Osteoblast (primary cell): Measurements from ENCODE around the gene PRKAR1B. TPM values are rescaled to one million over a fixed set of nuclear protein-coding genes. Genes with fewer than 3 reads are reported as not detected.
"Not testable (repeated sequence)": the region's sequence is repeated elsewhere in the genome, so short reads cannot be mapped to it uniquely, and the experiment has no call there.

ENCODE experiments used
- DNase-seq: peaks from one replicate; pipeline ENCODE4 v3.0.0; 2011; ENCODE audit warnings: low spot score, mixed read lengths; ENCODE audit not compliant: insufficient read length; ENCODE audit errors: missing footprints
- H2AFZ ChIP-seq: 2 replicates; pipeline ENCODE4 v1.6.0; 2011; ENCODE audit warnings: mild to moderate bottlenecking, low read length
- H3K27ac ChIP-seq: 2 replicates; pipeline ENCODE4 v1.5.1; 2011; ENCODE audit warnings: mild to moderate bottlenecking, low read depth, low read length, moderate library complexity
- H3K27me3 ChIP-seq: 2 replicates; pipeline ENCODE4 v1.6.0; 2012; ENCODE audit warnings: mild to moderate bottlenecking, control low read depth, inconsistent platforms, low read length, moderate library complexity; ENCODE audit not compliant: insufficient read depth
- H3K36me3 ChIP-seq: 2 replicates; pipeline ENCODE4 v1.5.1; 2011; ENCODE audit warnings: mild to moderate bottlenecking, low read length, control low read depth, moderate library complexity; ENCODE audit not compliant: insufficient read depth
- H3K4me1 ChIP-seq: 2 replicates; pipeline ENCODE4 v1.5.1; 2011; ENCODE audit warnings: mild to moderate bottlenecking, low read length, control low read depth, moderate library complexity; ENCODE audit not compliant: insufficient read depth
- H3K4me2 ChIP-seq: 2 replicates; pipeline ENCODE4 v1.6.0; 2011; ENCODE audit warnings: mild to moderate bottlenecking, low read length; ENCODE audit not compliant: insufficient read depth
- H3K4me3 ChIP-seq: fragments of 200-600 bp; sonication (generic); 3 replicates; pipeline ENCODE4 v1.5.1; 2012; ENCODE audit warnings: mild to moderate bottlenecking, low read length, inconsistent platforms; ENCODE audit not compliant: insufficient read depth
- H3K79me2 ChIP-seq: 2 replicates; pipeline ENCODE4 v1.6.0; 2012; ENCODE audit warnings: mild to moderate bottlenecking, low read length, control low read depth, inconsistent platforms; ENCODE audit not compliant: insufficient read depth
- H3K9me3 ChIP-seq: 2 replicates; pipeline ENCODE4 v1.5.1; 2011; ENCODE audit warnings: low read depth, low read length, control low read depth
- H4K20me1 ChIP-seq: 2 replicates; pipeline ENCODE4 v1.6.0; 2012; ENCODE audit warnings: mild to moderate bottlenecking, low read length, control low read depth; ENCODE audit not compliant: insufficient read depth
- CTCF ChIP-seq: IDR thresholded peaks from 2 replicates; pipeline ENCODE4 v1.5.1; 2011; ENCODE audit warnings: mild to moderate bottlenecking, low read depth, low read length, moderate library complexity; ENCODE audit errors: extremely low read depth
- total RNA-seq: library from RNA; depleted of rRNA; stranded (reverse); fragments of >200 nt; gene quantifications from 2 replicates; pipeline ENCODE4 v1.2.3, GENCODE V29; 2012

Gene PRKAR1B
- total RNA-seq, 1 donor, result 6.5 TPM

- Histone ChIP-seq H3K36me3 (peaks cover 7% of the 10 kb centered on the region), H3K79me2 (peaks cover 18% of the 10 kb centered on the region), H2AFZ (no peak overlapping the region), H3K9me3 (no peaks in the 10 kb centered on the region), H3K4me2 (no peak overlapping the region), H3K27me3 (no peaks in the 10 kb centered on the region), H3K4me3 (no peak overlapping the region), H3K4me1 (peaks cover 10% of the 10 kb centered on the region), H4K20me1 (peaks cover 20% of the 10 kb centered on the region), H3K27ac (no peak overlapping the region)
- peak; percentile 66 for DNase-seq
- TF ChIP-seq CTCF, result no peak
Observed at GRCh38 chr7:746155-747061, 19.3 kb upstream of the PRKAR1B start.

- Histone ChIP-seq H3K79me2 (peaks cover 18% of the 10 kb centered on the region), H3K9me3 (no peaks in the 10 kb centered on the region), H3K27ac (no peak overlapping the region), H3K4me1 (peaks cover 10% of the 10 kb centered on the region), H3K27me3 (no peaks in the 10 kb centered on the region), H3K4me3 (no peak overlapping the region), H2AFZ (no peak overlapping the region), H4K20me1 (peaks cover 20% of the 10 kb centered on the region), H3K36me3 (peaks cover 7% of the 10 kb centered on the region), H3K4me2 (no peak overlapping the region)
- no peak for TF ChIP-seq CTCF
- DNase-seq, result peak; percentile 66
Observed at GRCh38 chr7:745431-746154, 18.5 kb upstream of the PRKAR1B start.

- Histone ChIP-seq H3K9me3 (no peaks in the 10 kb centered on the region), H3K79me2 (peaks cover 14% of the 10 kb centered on the region), H3K4me1 (peaks cover 10% of the 10 kb centered on the region), H3K27me3 (no peaks in the 10 kb centered on the region), H3K27ac (no peak overlapping the region), H3K4me2 (no peak overlapping the region), H3K36me3 (peaks cover 7% of the 10 kb centered on the region), H3K4me3 (no peak overlapping the region), H4K20me1 (peaks cover 17% of the 10 kb centered on the region), H2AFZ (no peak overlapping the region)
- peak; percentile 23 for DNase-seq
- no peak for TF ChIP-seq CTCF
Observed at GRCh38 chr7:744854-745430, 17.9 kb upstream of the PRKAR1B start.

- H2AFZ ChIP-seq, H3K4me2 ChIP-seq, H3K27me3 ChIP-seq, DNase-seq, H3K9me3 ChIP-seq, H3K27ac ChIP-seq, H3K4me3 ChIP-seq, H3K4me1 ChIP-seq, H3K36me3 ChIP-seq: not testable (repeated sequence)
- peaks cover 13% of the 10 kb centered on the region for H4K20me1 ChIP-seq
- peaks cover 17% of the 10 kb centered on the region for H3K79me2 ChIP-seq
Observed at GRCh38 chr7:744128-744520, 17.0 kb upstream of the PRKAR1B start.

GRCh38 chr7:743341-744127 is 16.5 kb upstream of the PRKAR1B start:
- not testable (repeated sequence) for H3K4me3 ChIP-seq, H3K27ac ChIP-seq, H3K9me3 ChIP-seq, H3K36me3 ChIP-seq, H2AFZ ChIP-seq, H3K4me1 ChIP-seq, H3K27me3 ChIP-seq, H3K4me2 ChIP-seq
- peaks cover 10% of the 10 kb centered on the region for H4K20me1 ChIP-seq
- DNase-seq, result peak; percentile 90
- peaks cover 18% of the 10 kb centered on the region for H3K79me2 ChIP-seq
